ENCODE data around the gene NKX2-3. TPM values are rescaled to one million over a fixed set of nuclear protein-coding genes. Genes with fewer than 3 reads are reported as not detected.

Gene NKX2-3
- total RNA-seq, 1 donor from 2014 or later = 0.82 TPM

- H3K9me3 Mint-ChIP-seq (ENCODE audit: unreplicated experiment) = no peaks in the 10 kb centered on the region
- H3K36me3 Mint-ChIP-seq (ENCODE audit: low read depth, unreplicated experiment) = no peaks in the 10 kb centered on the region
- no peak for TF ChIP-seq CTCF (IDR thresholded peaks at IDR 0.05; ENCODE audit: unreplicated experiment)
- no peak overlapping the region for H3K27ac Mint-ChIP-seq (ENCODE audit: unreplicated experiment)
- DNase-seq (ENCODE audit: low spot score) = no peak
- no peak overlapping the region for H3K4me3 Mint-ChIP-seq (ENCODE audit: unreplicated experiment)
- H3K27me3 Mint-ChIP-seq (ENCODE audit: unreplicated experiment) = no peaks in the 10 kb centered on the region
- no peaks in the 10 kb centered on the region for H3K4me1 Mint-ChIP-seq (ENCODE audit: unreplicated experiment)
Observed at GRCh38 chr10:99497343-99498025, 35.3 kb upstream of the NKX2-3 start.

- peaks cover under 1% of the 10 kb centered on the region for H3K27me3 Mint-ChIP-seq (ENCODE audit: unreplicated experiment)
- H3K36me3 Mint-ChIP-seq (ENCODE audit: low read depth, unreplicated experiment) = no peaks in the 10 kb centered on the region
- H3K27ac Mint-ChIP-seq (ENCODE audit: unreplicated experiment) = no peak overlapping the region
- TF ChIP-seq CTCF (IDR thresholded peaks at IDR 0.05; ENCODE audit: unreplicated experiment) = no peak
- DNase-seq (ENCODE audit: low spot score) = no peak
- no peak overlapping the region for H3K4me3 Mint-ChIP-seq (ENCODE audit: unreplicated experiment)
- H3K4me1 Mint-ChIP-seq (ENCODE audit: unreplicated experiment) = no peaks in the 10 kb centered on the region
- H3K9me3 Mint-ChIP-seq (ENCODE audit: unreplicated experiment) = no peaks in the 10 kb centered on the region
Observed at GRCh38 chr10:99506416-99506815, 26.3 kb upstream of the NKX2-3 start.

GRCh38 chr10:99507265-99507664, 25.5 kb upstream of the NKX2-3 start:
- no peak overlapping the region for H3K27ac Mint-ChIP-seq (ENCODE audit: unreplicated experiment)
- DNase-seq (ENCODE audit: low spot score) = no peak
- no peak overlapping the region for H3K4me3 Mint-ChIP-seq (ENCODE audit: unreplicated experiment)
- H3K4me1 Mint-ChIP-seq (ENCODE audit: unreplicated experiment) = no peaks in the 10 kb centered on the region
- no peak for TF ChIP-seq CTCF (IDR thresholded peaks at IDR 0.05; ENCODE audit: unreplicated experiment)
- H3K9me3 Mint-ChIP-seq (ENCODE audit: unreplicated experiment) = no peaks in the 10 kb centered on the region
- no peaks in the 10 kb centered on the region for H3K36me3 Mint-ChIP-seq (ENCODE audit: low read depth, unreplicated experiment)
- H3K27me3 Mint-ChIP-seq (ENCODE audit: unreplicated experiment) = peaks cover 2% of the 10 kb centered on the region

- H3K27ac Mint-ChIP-seq (ENCODE audit: unreplicated experiment) = no peak overlapping the region
- H3K27me3 Mint-ChIP-seq (ENCODE audit: unreplicated experiment) = peaks cover 9% of the 10 kb centered on the region
- no peaks in the 10 kb centered on the region for H3K4me1 Mint-ChIP-seq (ENCODE audit: unreplicated experiment)
- no peak overlapping the region for H3K4me3 Mint-ChIP-seq (ENCODE audit: unreplicated experiment)
- no peaks in the 10 kb centered on the region for H3K36me3 Mint-ChIP-seq (ENCODE audit: low read depth, unreplicated experiment)
- no peaks in the 10 kb centered on the region for H3K9me3 Mint-ChIP-seq (ENCODE audit: unreplicated experiment)
- no peak for TF ChIP-seq CTCF (IDR thresholded peaks at IDR 0.05; ENCODE audit: unreplicated experiment)
- no peak for DNase-seq (ENCODE audit: low spot score)
Observed at GRCh38 chr10:99513061-99513460, 19.7 kb upstream of the NKX2-3 start.

- Mint-ChIP-seq H3K27me3 (ENCODE audit: unreplicated experiment) (peaks cover 16% of the 10 kb centered on the region), H3K27ac (ENCODE audit: unreplicated experiment) (no peak overlapping the region), H3K4me1 (ENCODE audit: unreplicated experiment) (peaks cover 38% of the 10 kb centered on the region), H3K9me3 (ENCODE audit: unreplicated experiment) (no peaks in the 10 kb centered on the region), H3K36me3 (ENCODE audit: low read depth, unreplicated experiment) (peaks cover 6% of the 10 kb centered on the region), H3K4me3 (ENCODE audit: unreplicated experiment) (no peak overlapping the region)
- DNase-seq (ENCODE audit: low spot score) = no peak
- no peak for TF ChIP-seq CTCF (IDR thresholded peaks at IDR 0.05; ENCODE audit: unreplicated experiment)
Observed at GRCh38 chr10:99519690-99520039, 13.1 kb upstream of the NKX2-3 start.
